ENCODE results near the gene SSX1. TPM values are rescaled to one million over a fixed set of nuclear protein-coding genes. Genes with fewer than 3 reads are reported as not detected.
"Not testable (repeated sequence)": the region's sequence is repeated elsewhere in the genome, so short reads cannot be mapped to it uniquely, and the experiment has no call there.

Gene SSX1, protein sequence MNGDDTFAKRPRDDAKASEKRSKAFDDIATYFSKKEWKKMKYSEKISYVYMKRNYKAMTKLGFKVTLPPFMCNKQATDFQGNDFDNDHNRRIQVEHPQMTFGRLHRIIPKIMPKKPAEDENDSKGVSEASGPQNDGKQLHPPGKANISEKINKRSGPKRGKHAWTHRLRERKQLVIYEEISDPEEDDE
- total RNA-seq (2014; rRNA removed; shearing (Covaris generic)): 0.93 and 1.0 TPM in 2 replicates
- 1.3 and 1.8 TPM in 2 replicates for polyA plus RNA-seq (2015; cell fraction: cytosol; rRNA removed)
- polyA plus RNA-seq (2015; cell fraction: nucleus; rRNA removed): 0.15 and 0.23 TPM in 2 replicates

- in situ Hi-C loops (cut with HindIII; ENCODE audit: low pct_unique_long_range_greater_than_20kb, low sequenced_read_pairs); DNase-seq (ENCODE audit: low read depth, low spot score): not testable (repeated sequence)
Measured at GRCh38 chrX:48255062-48255796, at the start of gene SSX1. Gene SSX1, plus strand, starts transcription at chrX:48255392. Its CDS starts 1,850 bp downstream, at chrX:48257242.

GRCh38 chrX:48214341-48214740 lies 40.9 kb upstream of the SSX1 start:
- in situ Hi-C loops (cut with HindIII; ENCODE audit: low pct_unique_long_range_greater_than_20kb, low sequenced_read_pairs); DNase-seq (ENCODE audit: low read depth, low spot score): not testable (repeated sequence)

DNA sequence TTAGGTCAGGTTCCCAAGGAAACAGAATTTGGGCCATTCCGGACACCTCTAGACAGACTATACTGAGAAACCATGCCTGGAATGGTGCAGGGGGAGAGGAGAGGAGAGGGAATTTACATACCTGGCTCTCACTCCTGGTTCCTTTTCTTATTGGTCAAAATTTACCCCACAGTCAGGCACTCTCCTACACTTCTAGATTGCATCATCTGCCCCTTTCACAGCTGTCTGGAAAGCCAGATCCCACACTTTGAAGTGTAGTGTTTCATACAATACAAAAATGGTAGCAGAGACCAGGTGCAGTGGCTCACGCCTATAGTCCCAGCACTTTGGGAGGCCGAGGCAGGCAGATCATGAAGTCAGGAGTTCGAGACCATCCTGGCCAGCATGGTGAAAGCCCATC lies 31.0 kb upstream of the SSX1 start:
- in situ Hi-C loops (cut with HindIII; ENCODE audit: low pct_unique_long_range_greater_than_20kb, low sequenced_read_pairs); DNase-seq (ENCODE audit: low read depth, low spot score): not testable (repeated sequence)

- DNase-seq (ENCODE audit: low read depth, low spot score); in situ Hi-C loops (cut with HindIII; ENCODE audit: low pct_unique_long_range_greater_than_20kb, low sequenced_read_pairs): not testable (repeated sequence)
Measured at GRCh38 chrX:48252945-48253344, 2.2 kb upstream of the SSX1 start.

DNA sequence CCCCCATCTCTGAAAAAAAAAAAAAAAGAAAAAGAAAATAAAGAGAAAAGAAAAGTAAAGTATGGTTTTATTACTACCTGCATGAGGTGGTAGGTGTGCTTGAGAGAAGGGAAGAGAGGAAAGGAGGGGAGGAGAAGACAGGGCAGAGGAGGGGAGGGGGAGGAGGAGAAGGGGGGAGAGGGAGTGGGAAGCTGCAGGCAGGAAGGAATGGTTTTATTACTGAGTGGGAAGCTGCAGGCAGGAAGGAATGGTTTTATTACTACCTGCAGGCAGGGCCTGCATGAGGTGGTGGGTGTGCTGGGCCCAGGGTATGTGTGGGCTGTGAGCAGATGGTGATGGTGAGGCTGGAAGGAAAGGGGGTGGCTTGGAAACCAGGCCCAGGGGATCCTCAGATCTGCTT lies 19.2 kb downstream of the SSX1 start:
- in situ Hi-C loops (cut with HindIII; ENCODE audit: low pct_unique_long_range_greater_than_20kb, low sequenced_read_pairs): not testable (repeated sequence)

GRCh38 chrX:48278958-48279357 lies 23.8 kb downstream of the SSX1 start:
- DNase-seq (ENCODE audit: low read depth, low spot score): peak; percentile 37
- in situ Hi-C loops (cut with HindIII; ENCODE audit: low pct_unique_long_range_greater_than_20kb, low sequenced_read_pairs): no loop called here

More for the DNA sequence above, 19.2 kb downstream of the SSX1 start:
- DNase-seq (ENCODE audit: low read depth, low spot score): not testable (repeated sequence)

DNA sequence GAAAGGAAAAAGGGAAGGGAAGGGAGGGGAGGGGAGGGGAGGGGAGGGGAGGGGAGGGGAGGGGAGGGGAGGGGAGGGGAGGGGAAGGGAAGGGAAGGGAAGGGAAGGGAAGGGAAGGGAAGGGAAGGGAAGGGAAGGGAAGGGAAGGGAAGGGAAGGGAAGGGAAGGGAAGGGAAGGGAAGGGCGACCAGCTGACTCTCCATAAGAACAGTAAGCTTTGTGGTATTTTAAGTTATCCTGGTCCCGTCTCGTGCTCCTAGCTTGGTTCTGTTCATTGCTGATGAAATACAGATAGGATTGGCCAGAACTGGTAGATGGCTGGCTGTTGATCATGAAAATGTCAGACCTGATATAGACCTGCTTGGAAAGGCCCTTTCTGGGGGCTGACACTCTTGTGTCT lies 25.5 kb downstream of the SSX1 start:
- DNase-seq (ENCODE audit: low read depth, low spot score); in situ Hi-C loops (cut with HindIII; ENCODE audit: low pct_unique_long_range_greater_than_20kb, low sequenced_read_pairs): not testable (repeated sequence)

GRCh38 chrX:48306175-48306574 lies 51.0 kb downstream of the SSX1 start:
- DNase-seq (ENCODE audit: low read depth, low spot score): peak; percentile 0
- in situ Hi-C loops (cut with HindIII; ENCODE audit: low pct_unique_long_range_greater_than_20kb, low sequenced_read_pairs): no loop called here

DNA sequence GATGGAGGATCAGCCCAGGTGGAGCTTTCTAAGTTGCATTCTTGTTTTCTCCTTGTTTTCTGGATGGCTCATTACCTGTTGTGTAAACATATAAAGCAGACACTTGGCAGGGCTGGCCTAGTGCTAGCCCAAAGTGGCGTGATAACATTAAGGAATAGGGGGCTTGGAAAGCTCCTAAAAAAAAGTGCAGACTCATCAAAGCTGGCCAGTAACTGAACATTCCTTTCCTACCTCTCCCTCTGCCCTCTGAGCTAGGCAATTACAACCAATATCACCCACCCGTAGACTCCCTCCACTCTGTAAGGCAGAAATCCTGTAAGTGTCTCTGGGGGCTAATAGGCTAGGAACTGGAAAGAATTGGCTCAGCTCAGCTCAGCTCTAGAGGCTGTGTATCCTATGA lies 58.8 kb downstream of the SSX1 start:
- DNase-seq (ENCODE audit: low read depth, low spot score); in situ Hi-C loops (cut with HindIII; ENCODE audit: low pct_unique_long_range_greater_than_20kb, low sequenced_read_pairs): not testable (repeated sequence)

Small RNA genes lying within 50 kb of the gene (small RNA-seq; reads per million reads assigned to genes)
- 0 reads per million in 2 experiments for gene AC245047.3
- 0 reads per million in 2 experiments for gene AC245047.4
- 0 reads per million in 2 experiments for gene RNA5SP503

Other genes with a start within 250 kb of the SSX1 start
- not detected in 2 replicates for gene SPACA5, start 248.4 kb upstream of the SSX1 start, total RNA-seq (2014; rRNA removed; shearing (Covaris generic))
- gene ZNF630, start 183.8 kb upstream of the SSX1 start, total RNA-seq (2014; rRNA removed; shearing (Covaris generic)): not detected in 2 replicates
- gene SPACA5B, start 124.8 kb upstream of the SSX1 start, total RNA-seq (2014; rRNA removed; shearing (Covaris generic)): not detected in 2 replicates
- gene SSX5, start 58.6 kb upstream of the SSX1 start, total RNA-seq (2014; rRNA removed; shearing (Covaris generic)): not detected in 2 replicates
- not detected in 2 replicates for gene SSX3, start 101.3 kb downstream of the SSX1 start, total RNA-seq (2014; rRNA removed; shearing (Covaris generic))
- gene SSX4, start 128.1 kb downstream of the SSX1 start, total RNA-seq (2014; rRNA removed; shearing (Covaris generic)): 0.42 TPM in 1 of 2 replicates, not detected in the other
- gene SSX4B, start 156.6 kb downstream of the SSX1 start, total RNA-seq (2014; rRNA removed; shearing (Covaris generic)): 0.42 TPM in 1 of 2 replicates, not detected in the other
- gene SLC38A5, start 214.9 kb downstream of the SSX1 start, total RNA-seq (2014; rRNA removed; shearing (Covaris generic)): not detected in 2 replicates
- 39.2 and 48.3 TPM in 2 replicates for gene FTSJ1, start 220.8 kb downstream of the SSX1 start, total RNA-seq (2014; rRNA removed; shearing (Covaris generic))